Stimulated activated naive B cell treated with anti-CD40 and anti-IgM and Interleukin-4, amounts not matched to agents 10 μg/mL and 1 μg/mL and 100 μg/mL, for 72 hours (primary cell): Measurements from ENCODE around the gene MKLN1.
A peak's percentile ranks its signal among the peaks of the same experiment; 100 is the strongest.
"Not testable (repeated sequence)": the region's sequence is repeated elsewhere in the genome, so short reads cannot be mapped to it uniquely, and the experiment has no call there.

Experiments
- ATAC-seq, 2 donors: fragments of 150-1000 bp; cut with Tn5 transposase; replicated peaks; 2 replicates each; pipeline ENCODE4 v1.10.0; 2021; ENCODE audit warnings: moderate library complexity in 1 of 2
- DNase-seq: peaks from one replicate; pipeline ENCODE4 v3.0.0; 2021
- H3K27ac Mint-ChIP-seq: one replicate; pipeline ENCODE4 v1.8.0; 2022; ENCODE audit warnings: mild to moderate bottlenecking, mixed read lengths
- H3K27me3 Mint-ChIP-seq, 2 donors: one replicate each; pipeline ENCODE4 v1.8.0; 2022; ENCODE audit warnings: mixed read lengths in 2 of 2
- H3K36me3 Mint-ChIP-seq, 2 donors: one replicate each; pipeline ENCODE4 v1.8.0; 2022; ENCODE audit warnings: mixed read lengths in 2 of 2, mild to moderate bottlenecking in 1 of 2
- H3K4me1 Mint-ChIP-seq, 2 donors: one replicate each; pipeline ENCODE4 v1.8.0; 2022; ENCODE audit warnings: mixed read lengths in 2 of 2, mild to moderate bottlenecking in 1 of 2
- H3K4me3 Mint-ChIP-seq, 2 donors: one replicate each; pipeline ENCODE4 v1.8.0; 2022; ENCODE audit warnings: mild to moderate bottlenecking in 2 of 2, mixed read lengths in 2 of 2, moderate library complexity in 1 of 2
- H3K9me3 Mint-ChIP-seq, 2 donors: one replicate each; pipeline ENCODE4 v1.8.0; 2022; ENCODE audit warnings: mixed read lengths in 2 of 2, mild to moderate bottlenecking in 1 of 2

Gene MKLN1

GRCh38 chr7:131455546-131455945 is 127.9 kb downstream of the MKLN1 start:
- ATAC-seq (no peak), DNase-seq (no peak)
- Mint-ChIP-seq H3K36me3 (peaks cover 32 to 45% of the 10 kb centered on the region in 2 donors), H3K27ac (no peak overlapping the region), H3K4me3 (no peak overlapping the region), H3K9me3 (no peaks in the 10 kb centered on the region), H3K4me1 (peaks cover 6 to 15% of the 10 kb centered on the region in 2 donors), H3K27me3 (no peaks in the 10 kb centered on the region)

- Mint-ChIP-seq H3K4me1 (peaks cover 6 to 15% of the 10 kb centered on the region in 2 donors), H3K27ac (peak overlapping the region; percentile 37), H3K4me3 (no peak overlapping the region), H3K9me3 (no peaks in the 10 kb centered on the region), H3K36me3 (peaks cover 29 to 47% of the 10 kb centered on the region in 2 donors), H3K27me3 (no peaks in the 10 kb centered on the region)
- ATAC-seq (no peak), DNase-seq (no peak)
Observed at GRCh38 chr7:131456338-131456737, 128.7 kb downstream of the MKLN1 start.

- Mint-ChIP-seq H3K9me3 (no peaks in the 10 kb centered on the region), H3K4me3 (no peak overlapping the region), H3K36me3 (peaks cover 33 to 57% of the 10 kb centered on the region in 2 donors), H3K27me3 (no peaks in the 10 kb centered on the region), H3K4me1 (peaks cover 6 to 20% of the 10 kb centered on the region in 2 donors), H3K27ac (no peak overlapping the region)
- DNase-seq (no peak), ATAC-seq (no peak)
Observed at GRCh38 chr7:131459256-131459655, 131.6 kb downstream of the MKLN1 start.

- H3K9me3 Mint-ChIP-seq = no peaks in the 10 kb centered on the region
- ATAC-seq (no peak), DNase-seq (no peak)
- peaks cover 0 to 5% of the 10 kb centered on the region in 2 donors for H3K4me1 Mint-ChIP-seq
- H3K27me3 Mint-ChIP-seq = no peaks in the 10 kb centered on the region
- H3K27ac Mint-ChIP-seq = no peak overlapping the region
- H3K4me3 Mint-ChIP-seq = no peak overlapping the region
- H3K36me3 Mint-ChIP-seq = peaks cover 25 to 48% of the 10 kb centered on the region in 2 donors
Observed at GRCh38 chr7:131462059-131462458, 134.4 kb downstream of the MKLN1 start.

- not testable (repeated sequence) for H3K27me3 Mint-ChIP-seq, ATAC-seq, DNase-seq, H3K4me1 Mint-ChIP-seq, H3K4me3 Mint-ChIP-seq, H3K9me3 Mint-ChIP-seq, H3K27ac Mint-ChIP-seq
- peaks cover 25 to 49% of the 10 kb centered on the region in 2 donors for H3K36me3 Mint-ChIP-seq
Observed at GRCh38 chr7:131462715-131463114, 135.0 kb downstream of the MKLN1 start.

GRCh38 chr7:131466735-131467365 is 139.2 kb downstream of the MKLN1 start:
- H3K27ac Mint-ChIP-seq = no peak overlapping the region
- no peak overlapping the region for H3K4me3 Mint-ChIP-seq
- DNase-seq = no peak
- H3K27me3 Mint-ChIP-seq = no peaks in the 10 kb centered on the region
- peaks cover 0 to 5% of the 10 kb centered on the region in 2 donors for H3K4me1 Mint-ChIP-seq
- ATAC-seq = no peak
- H3K36me3 Mint-ChIP-seq = peaks cover 31 to 50% of the 10 kb centered on the region in 2 donors
- no peaks in the 10 kb centered on the region for H3K9me3 Mint-ChIP-seq

GRCh38 chr7:131467788-131468187 is 140.1 kb downstream of the MKLN1 start:
- DNase-seq (no peak), ATAC-seq (no peak)
- no peaks in the 10 kb centered on the region for H3K9me3 Mint-ChIP-seq
- no peak overlapping the region for H3K4me3 Mint-ChIP-seq
- no peaks in the 10 kb centered on the region for H3K27me3 Mint-ChIP-seq
- peaks cover 29 to 45% of the 10 kb centered on the region in 2 donors for H3K36me3 Mint-ChIP-seq
- H3K4me1 Mint-ChIP-seq = no peaks in the 10 kb centered on the region
- H3K27ac Mint-ChIP-seq = no peak overlapping the region

- Mint-ChIP-seq H3K4me3 (no peak overlapping the region), H3K9me3 (no peaks in the 10 kb centered on the region), H3K27ac (no peak overlapping the region), H3K36me3 (peaks cover 42 to 50% of the 10 kb centered on the region in 2 donors), H3K27me3 (no peaks in the 10 kb centered on the region), H3K4me1 (no peaks in the 10 kb centered on the region)
- ATAC-seq (no peak), DNase-seq (no peak)
Observed at GRCh38 chr7:131471250-131472004, 143.8 kb downstream of the MKLN1 start.

GRCh38 chr7:131476740-131477139 is 149.1 kb downstream of the MKLN1 start:
- ATAC-seq = no peak
- Mint-ChIP-seq H3K4me1 (peaks cover 2 to 5% of the 10 kb centered on the region in 2 donors), H3K27me3 (no peaks in the 10 kb centered on the region), H3K9me3 (no peaks in the 10 kb centered on the region), H3K27ac (no peak overlapping the region), H3K36me3 (peaks cover 24 to 32% of the 10 kb centered on the region in 2 donors), H3K4me3 (no peak overlapping the region)
- DNase-seq = no peak

GRCh38 chr7:131480384-131481315 is 153.0 kb downstream of the MKLN1 start:
- DNase-seq = no peak
- no peak overlapping the region for H3K27ac Mint-ChIP-seq
- H3K4me1 Mint-ChIP-seq = peaks cover 4 to 5% of the 10 kb centered on the region in 2 donors
- no peaks in the 10 kb centered on the region for H3K27me3 Mint-ChIP-seq
- peaks cover 9 to 31% of the 10 kb centered on the region in 2 donors for H3K36me3 Mint-ChIP-seq
- no peak overlapping the region for H3K4me3 Mint-ChIP-seq
- no peaks in the 10 kb centered on the region for H3K9me3 Mint-ChIP-seq
- no peak for ATAC-seq

- DNase-seq = no peak
- peak; percentile 63 to 74 for ATAC-seq
Observed at GRCh38 chr7:131482800-131483199, 155.1 kb downstream of the MKLN1 start.

GRCh38 chr7:131483586-131483985 is 155.9 kb downstream of the MKLN1 start:
- H3K27me3 Mint-ChIP-seq = no peaks in the 10 kb centered on the region
- H3K36me3 Mint-ChIP-seq = peaks cover 8 to 29% of the 10 kb centered on the region in 2 donors
- DNase-seq (no peak), ATAC-seq (no peak)
- H3K27ac Mint-ChIP-seq = peak overlapping the region; percentile 37
- no peaks in the 10 kb centered on the region for H3K9me3 Mint-ChIP-seq
- H3K4me1 Mint-ChIP-seq = peaks cover 4 to 5% of the 10 kb centered on the region in 2 donors
- no peak overlapping the region for H3K4me3 Mint-ChIP-seq

More at GRCh38 chr7:131482800-131483199, 155.1 kb downstream of the MKLN1 start:
- H3K4me3 Mint-ChIP-seq = no peak overlapping the region
- H3K9me3 Mint-ChIP-seq = no peaks in the 10 kb centered on the region
- peaks cover 8 to 25% of the 10 kb centered on the region in 2 donors for H3K36me3 Mint-ChIP-seq
- no peak overlapping the region for H3K27ac Mint-ChIP-seq
- H3K4me1 Mint-ChIP-seq = peaks cover 4 to 5% of the 10 kb centered on the region in 2 donors
- no peaks in the 10 kb centered on the region for H3K27me3 Mint-ChIP-seq

GRCh38 chr7:131486346-131486745 is 158.7 kb downstream of the MKLN1 start:
- no peak overlapping the region for H3K27ac Mint-ChIP-seq

GRCh38 chr7:131487217-131487616 is 159.5 kb downstream of the MKLN1 start:
- ATAC-seq (no peak), DNase-seq (no peak)
- Mint-ChIP-seq H3K36me3 (peaks cover 7 to 28% of the 10 kb centered on the region in 2 donors), H3K4me1 (peaks cover 0 to 2% of the 10 kb centered on the region in 2 donors), H3K4me3 (no peak overlapping the region), H3K27ac (no peak overlapping the region), H3K9me3 (no peaks in the 10 kb centered on the region), H3K27me3 (no peaks in the 10 kb centered on the region)

More at GRCh38 chr7:131486346-131486745, 158.7 kb downstream of the MKLN1 start:
- no peak overlapping the region for H3K4me3 Mint-ChIP-seq
- ATAC-seq (no peak), DNase-seq (no peak)
- H3K4me1 Mint-ChIP-seq = peaks cover 0 to 2% of the 10 kb centered on the region in 2 donors
- peaks cover 7 to 28% of the 10 kb centered on the region in 2 donors for H3K36me3 Mint-ChIP-seq
- H3K27me3 Mint-ChIP-seq = no peaks in the 10 kb centered on the region
- no peaks in the 10 kb centered on the region for H3K9me3 Mint-ChIP-seq
